AG10803 (cell line): ENCODE results near the gene UBALD1.
A peak's percentile ranks its signal among the peaks of the same experiment; 100 is the strongest.

Experiments
- DNase-seq: peaks from one replicate; pipeline ENCODE4 v3.0.0; 2010; ENCODE audit warnings: low read depth
- H3K4me3 ChIP-seq: 2 replicates; pipeline ENCODE4 v1.5.1; 2011; ENCODE audit warnings: mild to moderate bottlenecking, low read length, control low read depth
- TF ChIP-seq, protein P1 (sequence below): conservative IDR thresholded peaks from 2 replicates; pipeline ENCODE4 v1.5.1; 2011; ENCODE audit warnings: mild to moderate bottlenecking, low read length, control low read depth, inconsistent platforms

Gene UBALD1

DNA sequence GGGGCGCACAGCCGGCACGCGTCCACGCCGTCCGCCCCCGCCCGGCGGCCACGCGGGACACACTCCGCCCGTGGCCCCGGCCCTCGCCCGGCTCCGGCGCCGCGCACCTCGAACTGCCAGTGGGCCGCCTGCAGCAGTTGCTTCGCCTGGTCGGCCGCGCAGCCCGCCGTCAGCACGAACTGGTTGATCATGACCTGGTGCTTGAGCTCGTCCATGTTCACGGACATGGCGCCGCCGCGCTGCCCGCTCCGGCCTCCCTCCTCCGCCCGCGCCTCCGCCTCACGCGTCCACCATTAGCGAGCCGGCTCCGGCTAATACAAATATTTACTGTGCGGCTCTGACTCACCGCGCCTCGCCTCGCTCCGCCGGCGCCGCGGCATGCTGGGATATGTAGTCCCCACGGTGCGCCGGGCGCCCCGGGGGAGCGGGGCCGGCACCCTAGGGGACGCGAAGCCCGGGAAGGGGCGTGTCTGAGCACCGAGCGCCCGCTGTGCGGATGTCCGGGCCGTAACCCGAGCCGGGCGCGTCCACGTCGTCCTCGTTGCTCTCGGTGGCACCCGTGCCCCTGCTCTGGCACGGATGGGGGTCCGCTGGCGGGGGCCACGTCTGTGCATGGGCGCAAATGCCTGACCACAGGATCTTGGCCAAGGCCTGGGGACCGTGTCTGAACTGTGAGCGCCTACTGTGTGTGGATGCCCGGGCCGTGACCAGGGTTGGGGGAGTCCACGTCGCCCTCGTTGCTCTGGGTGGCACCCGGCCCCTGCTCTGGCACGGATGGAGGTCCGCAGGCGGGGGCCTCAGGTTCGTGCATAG, at the start of gene UBALD1:
Gene UBALD1, minus strand, starts transcription at position 318 of the 813 bp plus-strand sequence. Its CDS starts 91 bp downstream, at position 227.
- TF ChIP-seq, protein P1, sequence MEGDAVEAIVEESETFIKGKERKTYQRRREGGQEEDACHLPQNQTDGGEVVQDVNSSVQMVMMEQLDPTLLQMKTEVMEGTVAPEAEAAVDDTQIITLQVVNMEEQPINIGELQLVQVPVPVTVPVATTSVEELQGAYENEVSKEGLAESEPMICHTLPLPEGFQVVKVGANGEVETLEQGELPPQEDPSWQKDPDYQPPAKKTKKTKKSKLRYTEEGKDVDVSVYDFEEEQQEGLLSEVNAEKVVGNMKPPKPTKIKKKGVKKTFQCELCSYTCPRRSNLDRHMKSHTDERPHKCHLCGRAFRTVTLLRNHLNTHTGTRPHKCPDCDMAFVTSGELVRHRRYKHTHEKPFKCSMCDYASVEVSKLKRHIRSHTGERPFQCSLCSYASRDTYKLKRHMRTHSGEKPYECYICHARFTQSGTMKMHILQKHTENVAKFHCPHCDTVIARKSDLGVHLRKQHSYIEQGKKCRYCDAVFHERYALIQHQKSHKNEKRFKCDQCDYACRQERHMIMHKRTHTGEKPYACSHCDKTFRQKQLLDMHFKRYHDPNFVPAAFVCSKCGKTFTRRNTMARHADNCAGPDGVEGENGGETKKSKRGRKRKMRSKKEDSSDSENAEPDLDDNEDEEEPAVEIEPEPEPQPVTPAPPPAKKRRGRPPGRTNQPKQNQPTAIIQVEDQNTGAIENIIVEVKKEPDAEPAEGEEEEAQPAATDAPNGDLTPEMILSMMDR, result no peak
- peak; percentile 86 for DNase-seq
- peak within 1 kb of the TSS; percentile 85 for H3K4me3 ChIP-seq

DNA sequence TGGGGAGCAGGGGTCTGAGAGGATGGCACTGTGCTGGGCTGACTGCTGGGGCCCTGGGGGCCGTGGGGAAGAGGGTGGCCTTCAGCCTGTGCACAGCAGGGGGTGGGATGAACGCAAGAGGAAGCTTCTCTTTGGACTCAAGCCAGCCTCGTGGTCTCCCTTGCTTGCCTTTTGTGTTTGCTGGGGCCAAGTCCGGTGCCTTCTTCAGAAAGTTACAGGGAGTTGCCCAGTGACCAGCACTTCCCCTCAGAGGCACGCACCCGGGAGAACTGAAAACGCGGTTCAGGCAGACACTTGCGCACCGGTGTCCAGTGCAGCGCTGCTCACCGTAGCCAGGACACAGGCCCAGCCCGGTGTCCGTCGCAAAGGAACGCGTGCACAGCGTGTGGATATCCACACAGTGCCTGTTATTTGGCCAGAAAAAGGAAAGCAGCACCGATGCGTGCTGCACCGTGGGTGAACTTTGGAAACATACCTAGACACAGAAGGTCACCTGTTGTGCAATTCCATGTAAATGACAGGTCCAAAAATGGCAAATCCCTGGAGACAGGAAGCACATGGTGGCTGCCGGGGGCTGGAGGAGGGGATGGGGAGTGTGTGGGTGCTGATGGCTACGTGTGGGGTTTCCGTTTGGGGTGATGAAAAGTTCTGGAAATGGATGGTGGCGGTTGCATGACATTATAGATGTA, 49.2 kb upstream of the UBALD1 start:
- no peak for DNase-seq
- H3K4me3 ChIP-seq, result no peak overlapping the region
- TF ChIP-seq, protein P1, result no peak

DNA sequence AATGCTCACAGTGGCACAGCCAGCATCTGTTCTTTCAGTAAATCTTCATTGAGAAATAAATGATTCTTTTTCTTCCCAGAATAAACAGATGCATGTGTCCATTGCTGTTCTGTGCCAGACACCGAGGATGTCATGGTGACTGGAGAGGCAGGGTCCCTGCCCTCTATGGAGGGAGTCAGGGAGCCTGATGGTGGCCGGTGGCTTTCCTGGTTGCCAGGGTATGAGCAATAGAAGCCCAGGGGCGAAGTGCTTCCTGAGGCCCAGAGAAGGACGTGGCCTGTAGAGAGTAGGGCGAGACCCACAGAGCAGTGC, 48.7 kb upstream of the UBALD1 start:
- H3K4me3 ChIP-seq, result no peak overlapping the region
- no peak for DNase-seq
- TF ChIP-seq, protein P1, result no peak

DNA sequence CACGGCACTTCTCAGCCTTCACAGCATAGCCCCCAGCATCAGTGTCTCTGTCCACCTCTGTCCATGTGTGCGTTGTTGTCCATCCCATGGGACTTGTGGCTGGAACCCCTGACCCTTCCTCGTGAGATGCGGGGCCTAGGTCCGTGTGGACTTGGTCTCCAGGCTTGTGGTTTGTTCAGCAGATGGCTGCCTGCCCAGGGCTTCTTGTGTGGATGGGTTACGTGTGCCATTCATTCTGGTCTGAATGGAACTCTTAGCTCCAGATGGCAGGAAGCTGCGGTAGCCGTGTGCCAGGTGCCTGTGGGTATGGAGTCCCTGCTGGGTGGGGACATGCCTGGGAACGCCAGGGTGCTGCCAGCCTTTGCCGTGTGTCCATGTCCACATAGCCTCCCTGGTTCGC, 47.0 kb upstream of the UBALD1 start:
- peak; percentile 11 for DNase-seq
- TF ChIP-seq, protein P1, result no peak
- no peak overlapping the region for H3K4me3 ChIP-seq

DNA sequence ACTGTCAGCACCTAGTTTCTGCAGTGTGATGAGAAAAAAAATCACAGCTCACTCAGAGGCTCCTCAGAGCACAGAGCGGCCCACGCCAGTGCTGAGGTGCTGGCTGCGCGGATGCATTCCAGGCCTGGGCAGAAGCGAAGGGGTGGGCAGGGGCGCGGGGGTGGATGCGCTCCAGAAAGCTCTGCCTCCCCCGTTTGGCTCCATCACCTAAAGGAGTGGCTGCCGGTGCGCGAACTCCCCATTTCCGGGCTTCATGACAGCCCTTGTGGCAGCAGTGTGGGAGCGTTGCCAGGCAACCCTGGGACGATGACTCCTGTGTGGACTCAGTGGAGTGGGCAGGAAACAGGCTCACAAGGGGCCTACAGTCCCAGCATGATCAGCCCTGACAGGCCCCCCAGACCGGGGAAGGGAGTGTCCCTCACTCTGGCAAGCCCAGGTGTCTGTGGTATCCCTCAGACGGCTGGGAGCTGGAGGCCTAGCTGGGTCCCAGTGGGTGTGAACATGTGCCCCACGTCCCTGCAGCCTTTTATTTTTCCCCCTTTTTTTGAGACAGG, 45.8 kb upstream of the UBALD1 start:
- peak; percentile 31 for DNase-seq
- no peak overlapping the region for H3K4me3 ChIP-seq
- TF ChIP-seq, protein P1, result no peak

DNA sequence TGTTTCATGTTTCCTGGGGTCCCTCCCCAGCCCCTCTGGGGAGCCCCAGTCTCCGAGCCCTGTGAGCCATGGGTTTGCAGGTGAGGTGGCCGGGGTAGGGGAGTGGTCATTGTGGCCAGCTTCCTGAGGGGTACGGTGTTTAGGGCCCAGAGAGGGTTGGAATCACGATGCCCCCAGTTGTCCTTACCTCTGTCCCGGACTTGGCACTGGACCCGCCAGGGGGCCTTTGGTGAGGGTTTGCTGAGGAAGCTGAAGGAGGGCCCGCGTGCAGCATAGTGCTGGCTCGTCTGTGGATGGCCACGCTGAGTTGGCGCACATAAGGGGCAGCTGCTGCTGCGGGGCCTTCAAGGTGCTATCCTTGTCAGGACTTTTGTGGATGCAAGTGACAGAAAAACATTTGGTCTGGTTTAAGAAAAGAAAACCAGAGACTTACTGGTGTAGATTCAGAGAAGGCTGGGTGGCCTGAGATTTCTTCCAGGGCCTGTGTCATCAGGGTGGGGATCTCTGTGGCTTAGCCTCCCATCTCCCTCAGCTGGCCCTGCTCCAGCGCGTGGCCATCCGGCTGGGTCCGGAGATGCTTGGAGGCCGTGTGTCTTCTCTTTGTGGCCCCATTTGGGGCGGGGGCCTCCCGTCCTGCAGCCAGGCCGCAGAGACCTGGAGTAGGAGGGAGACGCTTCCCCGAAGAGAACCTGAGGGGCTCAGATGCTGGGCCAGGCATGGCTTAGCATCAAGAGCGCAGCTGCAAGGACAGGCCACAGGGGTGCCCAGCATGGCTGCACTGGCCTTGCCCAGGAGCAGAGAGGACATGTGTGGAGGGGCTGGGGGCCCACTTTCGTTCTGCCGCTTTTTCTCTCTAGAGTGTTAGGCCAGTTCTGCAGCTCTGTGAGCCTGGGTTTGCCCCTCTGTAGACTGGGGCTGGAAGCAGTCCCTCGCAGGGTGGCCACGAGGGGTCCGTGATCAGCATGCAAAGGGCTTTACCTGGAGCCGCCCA, 45.0 kb upstream of the UBALD1 start:
- TF ChIP-seq, protein P1, result no peak
- no peak for DNase-seq
- no peak overlapping the region for H3K4me3 ChIP-seq
